Left ventricle myocardium inferior (tissue), 1 donor: ENCODE data around the gene LGALS1. TPM values are rescaled to one million over a fixed set of nuclear protein-coding genes. Genes with fewer than 3 reads are reported as not detected.

Experiments used
- DNase-seq: peaks from one replicate; pipeline ENCODE4 v3.0.0-alpha.2; 2020
- H3K27ac ChIP-seq: fragments of 200-600 bp; replicated peaks from 2 replicates; pipeline ENCODE4 v1.8.0; 2021
- H3K27me3 ChIP-seq: fragments of 200-600 bp; 2 replicates; pipeline ENCODE4 v1.8.0; 2021; ENCODE audit warnings: low read depth
- H3K36me3 ChIP-seq: fragments of 200-600 bp; 2 replicates; pipeline ENCODE4 v1.8.0; 2021
- H3K4me1 ChIP-seq: fragments of 200-600 bp; 2 replicates; pipeline ENCODE4 v1.8.0; 2021
- H3K4me3 ChIP-seq: fragments of 200-600 bp; 2 replicates; pipeline ENCODE4 v1.8.0; 2021; ENCODE audit warnings: mild to moderate bottlenecking, moderate library complexity
- H3K9me3 ChIP-seq: fragments of 200-600 bp; replicated peaks from 2 replicates; pipeline ENCODE4 v1.8.0; 2021
- CTCF ChIP-seq: fragments of 200-600 bp; IDR thresholded peaks from 2 replicates; pipeline ENCODE4 v1.8.0; 2021; ENCODE audit warnings: antibody characterized with exemption, mild to moderate bottlenecking, borderline replicate concordance
- intact Hi-C: fragments of 100-400 bp; cut with micrococcal nuclease; formaldehyde crosslinking; loops from one replicate; pipeline ENCODE4 v1.11.0; 2022
- total RNA-seq: library from RNA; stranded (reverse); fragmentation: NEBNext Ultra II Directional; extraction: Animal tissue kit (Norgen Biotek cat#: 25700); gene quantifications from one replicate; pipeline ENCODE4 v1.2.1, GENCODE V29; 2021
- donor health status: DM: no; HTN: yes; CAD: no; lungs with severe emphysema.

The LGALS1 gene
- total RNA-seq, 1 donor from 2014 or later, result 843 TPM

GRCh38 chr22:37640591-37641560, 34.6 kb upstream of the LGALS1 start:
- Histone ChIP-seq H3K4me3 (peak overlapping the region; percentile 68), H3K4me1 (peaks cover 36% of the 10 kb centered on the region), H3K27ac (peak overlapping the region; percentile 52), H3K9me3 (no peaks in the 10 kb centered on the region), H3K27me3 (peaks cover 16% of the 10 kb centered on the region), H3K36me3 (no peaks in the 10 kb centered on the region)
- no peak for DNase-seq
- intact Hi-C loops, result loop anchor here (10.0 kb wide), 1 partner anchor 154 kb away; no protein-coding TSS in a partner anchor
- no peak for TF ChIP-seq CTCF

GRCh38 chr22:37641561-37641949, 33.9 kb upstream of the LGALS1 start:
- no peaks in the 10 kb centered on the region for H3K36me3 ChIP-seq

GRCh38 chr22:37643225-37643847, 32.1 kb upstream of the LGALS1 start:
- Histone ChIP-seq H3K4me1 (peaks cover 34% of the 10 kb centered on the region), H3K27me3 (peaks cover 16% of the 10 kb centered on the region), H3K27ac (no peak overlapping the region), H3K4me3 (no peak overlapping the region), H3K36me3 (no peaks in the 10 kb centered on the region), H3K9me3 (no peaks in the 10 kb centered on the region)
- TF ChIP-seq CTCF, result peak; percentile 97
- DNase-seq, result peak; percentile 87
- intact Hi-C loops, result loop anchor here (10.0 kb wide), 1 partner anchor 151 kb away; no protein-coding TSS in a partner anchor

More at GRCh38 chr22:37641561-37641949, 33.9 kb upstream of the LGALS1 start:
- Histone ChIP-seq H3K9me3 (no peaks in the 10 kb centered on the region), H3K4me1 (peaks cover 36% of the 10 kb centered on the region), H3K27me3 (peaks cover 16% of the 10 kb centered on the region), H3K27ac (no peak overlapping the region), H3K4me3 (no peak overlapping the region)
- TF ChIP-seq CTCF, result no peak
- DNase-seq, result no peak
- intact Hi-C loops, result loop anchor here (10.0 kb wide), 1 partner anchor 153 kb away; no protein-coding TSS in a partner anchor

- H3K9me3 ChIP-seq, result no peaks in the 10 kb centered on the region
- DNase-seq, result no peak
- no peak overlapping the region for H3K4me3 ChIP-seq
- H3K27me3 ChIP-seq, result no peaks in the 10 kb centered on the region
- H3K4me1 ChIP-seq, result peaks cover 8% of the 10 kb centered on the region
- no peak overlapping the region for H3K27ac ChIP-seq
- no peak for TF ChIP-seq CTCF
- no peaks in the 10 kb centered on the region for H3K36me3 ChIP-seq
- intact Hi-C loops, result loop anchor here (10.0 kb wide), 1 partner anchor 147 kb away; no protein-coding TSS in a partner anchor
These were observed 28.1 kb upstream of the LGALS1 start for GRCh38 chr22:37647317-37647716.

- H3K4me3 ChIP-seq, result no peak overlapping the region
- H3K36me3 ChIP-seq, result no peaks in the 10 kb centered on the region
- H3K27me3 ChIP-seq, result no peaks in the 10 kb centered on the region
- H3K27ac ChIP-seq, result no peak overlapping the region
- H3K9me3 ChIP-seq, result no peaks in the 10 kb centered on the region
- intact Hi-C loops, result loop anchor here (10.0 kb wide), 1 partner anchor 147 kb away; no protein-coding TSS in a partner anchor
- H3K4me1 ChIP-seq, result peaks cover 8% of the 10 kb centered on the region
- no peak for TF ChIP-seq CTCF
- no peak for DNase-seq
These were observed 27.5 kb upstream of the LGALS1 start for GRCh38 chr22:37647928-37648327.
